ENCODE measurements around the gene NEK6. TPM values are rescaled to one million over a fixed set of nuclear protein-coding genes. Genes with fewer than 3 reads are reported as not detected.
A peak's percentile ranks its signal among the peaks of the same experiment; 100 is the strongest.

The NEK6 gene
- total and polyA plus RNA-seq, 10 of the 15 experiments (the other 5 are each of a cell fraction or from before 2014, with no cell fraction given), result 31.3 to 161 (median 89.2) TPM

DNA sequence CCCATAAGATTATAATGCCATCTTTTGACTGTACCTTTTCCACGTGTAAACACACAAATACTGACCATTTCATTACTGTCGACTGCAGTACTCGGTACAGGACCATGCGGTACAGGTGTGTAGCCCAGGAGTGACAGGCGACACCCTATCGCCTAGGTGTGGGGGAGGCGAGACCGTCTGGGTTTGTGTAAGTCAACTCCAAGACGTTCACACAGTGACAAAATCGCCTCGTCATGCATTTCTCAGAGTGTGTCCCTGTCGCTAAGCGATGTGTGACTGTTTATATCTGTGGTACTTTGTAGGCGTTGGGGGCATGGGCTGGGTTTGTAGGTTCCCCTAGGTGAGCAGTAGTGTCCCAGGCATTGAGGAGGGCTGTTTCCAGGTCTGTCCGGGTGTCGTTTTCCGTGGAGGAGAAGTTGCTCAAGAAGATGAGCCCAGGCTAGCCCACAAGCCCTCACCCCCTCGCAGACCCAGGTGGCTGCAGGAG is 20.3 kb downstream of the NEK6 start:
- FAIRE-seq, result no peak
- ATAC-seq, result no peak
- intact Hi-C loops (cut with micrococcal nuclease; ENCODE audit: unreplicated experiment), result no loop called here
- Histone ChIP-seq H3K27me3 (replicated peaks in 1 of 2; ENCODE audit: control insufficient read depth in 2 of 2, insufficient read depth in 2 of 2, low read length in 1 of 2) (no peaks in the 10 kb centered on the region), H3K79me2 (ENCODE audit: control insufficient read depth, insufficient read depth, low read length) (peaks cover 93% of the 10 kb centered on the region), H4K20me1 (ENCODE audit: control insufficient read depth, insufficient read depth) (peaks cover 13% of the 10 kb centered on the region), H3K4me3 (no peak overlapping the region), H2AFZ (ENCODE audit: control insufficient read depth, low read depth, low read length) (no peak overlapping the region), H3K4me1 (ENCODE audit: control insufficient read depth, insufficient read depth, low read length) (peaks cover 5% of the 10 kb centered on the region; the same call in 1 of the 2 replicates), H3K9me3 (replicated peaks; ENCODE audit: control insufficient read depth, insufficient read depth, low read length) (no peaks in the 10 kb centered on the region; the same call in 2 of the 3 replicates), H3K9ac (ENCODE audit: control insufficient read depth, insufficient read depth, low read length) (no peak overlapping the region), H3K36me3 (ENCODE audit: control insufficient read depth in 2 of 2, insufficient read depth in 2 of 2, low read length in 1 of 2) (peaks cover 16 to 26% of the 10 kb centered on the region in 2 experiments), H3K4me2 (ENCODE audit: control insufficient read depth, insufficient read depth) (no peak overlapping the region), H3K27ac (ENCODE audit: control insufficient read depth, insufficient read depth) (no peak overlapping the region)
- ChIA-PET SMC1A (ENCODE audit: uncharacterized antibody, unreplicated experiment) (no interaction called here), CTCF (interaction anchor here (1.1 kb wide), 1 partner anchor 152 kb away, joined by 4 read pairs; no protein-coding TSS in a partner anchor), RAD21 (ENCODE audit: unreplicated experiment) (no interaction called here), POLR2A (no interaction called here)
- in situ Hi-C loops (cut with MboI), result loop anchor here (25.0 kb wide), 1 partner anchor 141 kb away; no protein-coding TSS in a partner anchor
- TF ChIP-seq, protein P1, sequence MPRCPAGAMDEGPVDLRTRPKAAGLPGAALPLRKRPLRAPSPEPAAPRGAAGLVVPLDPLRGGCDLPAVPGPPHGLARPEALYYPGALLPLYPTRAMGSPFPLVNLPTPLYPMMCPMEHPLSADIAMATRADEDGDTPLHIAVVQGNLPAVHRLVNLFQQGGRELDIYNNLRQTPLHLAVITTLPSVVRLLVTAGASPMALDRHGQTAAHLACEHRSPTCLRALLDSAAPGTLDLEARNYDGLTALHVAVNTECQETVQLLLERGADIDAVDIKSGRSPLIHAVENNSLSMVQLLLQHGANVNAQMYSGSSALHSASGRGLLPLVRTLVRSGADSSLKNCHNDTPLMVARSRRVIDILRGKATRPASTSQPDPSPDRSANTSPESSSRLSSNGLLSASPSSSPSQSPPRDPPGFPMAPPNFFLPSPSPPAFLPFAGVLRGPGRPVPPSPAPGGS (IDR thresholded peaks at IDR 0.05; ENCODE audit: borderline replicate concordance, insufficient read depth, low read depth, low read length, poor library complexity, severe bottlenecking), result peak; percentile 85
- TF ChIP-seq ZNF217 (IDR thresholded peaks at IDR 0.05) (no peak), JUNB (IDR thresholded peaks at IDR 0.05) (no peak), TCF3 (IDR thresholded peaks at IDR 0.05; ENCODE audit: borderline replicate concordance, insufficient read depth, low read depth, low read length) (0 out of 2 replicates have a peak, but pooled peaks have one; percentile 34), STAT3 (IDR thresholded peaks at IDR 0.05; ENCODE audit: low read depth, low read length) (no peak), MTA3 (IDR thresholded peaks at IDR 0.05; ENCODE audit: borderline replicate concordance, low read length) (no peak), BACH1 (IDR thresholded peaks at IDR 0.05; ENCODE audit: borderline replicate concordance) (no peak), FOS (IDR thresholded peaks at IDR 0.05; ENCODE audit: borderline replicate concordance, extremely low read depth, insufficient read length) (no peak), CBFB (IDR thresholded peaks at IDR 0.05; ENCODE audit: low read depth) (no peak)
- TF ChIP-seq, protein P2, sequence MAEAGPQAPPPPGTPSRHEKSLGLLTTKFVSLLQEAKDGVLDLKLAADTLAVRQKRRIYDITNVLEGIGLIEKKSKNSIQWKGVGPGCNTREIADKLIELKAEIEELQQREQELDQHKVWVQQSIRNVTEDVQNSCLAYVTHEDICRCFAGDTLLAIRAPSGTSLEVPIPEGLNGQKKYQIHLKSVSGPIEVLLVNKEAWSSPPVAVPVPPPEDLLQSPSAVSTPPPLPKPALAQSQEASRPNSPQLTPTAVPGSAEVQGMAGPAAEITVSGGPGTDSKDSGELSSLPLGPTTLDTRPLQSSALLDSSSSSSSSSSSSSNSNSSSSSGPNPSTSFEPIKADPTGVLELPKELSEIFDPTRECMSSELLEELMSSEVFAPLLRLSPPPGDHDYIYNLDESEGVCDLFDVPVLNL (IDR thresholded peaks at IDR 0.05; ENCODE audit: low read depth, low read length), result no peak
- TF ChIP-seq, protein P3, sequence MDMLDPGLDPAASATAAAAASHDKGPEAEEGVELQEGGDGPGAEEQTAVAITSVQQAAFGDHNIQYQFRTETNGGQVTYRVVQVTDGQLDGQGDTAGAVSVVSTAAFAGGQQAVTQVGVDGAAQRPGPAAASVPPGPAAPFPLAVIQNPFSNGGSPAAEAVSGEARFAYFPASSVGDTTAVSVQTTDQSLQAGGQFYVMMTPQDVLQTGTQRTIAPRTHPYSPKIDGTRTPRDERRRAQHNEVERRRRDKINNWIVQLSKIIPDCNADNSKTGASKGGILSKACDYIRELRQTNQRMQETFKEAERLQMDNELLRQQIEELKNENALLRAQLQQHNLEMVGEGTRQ (IDR thresholded peaks at IDR 0.05; ENCODE audit: borderline replicate concordance, low read depth, low read length), result no peak
- TF ChIP-seq, protein P4, sequence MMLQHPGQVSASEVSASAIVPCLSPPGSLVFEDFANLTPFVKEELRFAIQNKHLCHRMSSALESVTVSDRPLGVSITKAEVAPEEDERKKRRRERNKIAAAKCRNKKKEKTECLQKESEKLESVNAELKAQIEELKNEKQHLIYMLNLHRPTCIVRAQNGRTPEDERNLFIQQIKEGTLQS (IDR thresholded peaks at IDR 0.05; ENCODE audit: borderline replicate concordance, extremely low read depth, low read depth, low read length), result no peak
- TF ChIP-seq, protein P5, sequence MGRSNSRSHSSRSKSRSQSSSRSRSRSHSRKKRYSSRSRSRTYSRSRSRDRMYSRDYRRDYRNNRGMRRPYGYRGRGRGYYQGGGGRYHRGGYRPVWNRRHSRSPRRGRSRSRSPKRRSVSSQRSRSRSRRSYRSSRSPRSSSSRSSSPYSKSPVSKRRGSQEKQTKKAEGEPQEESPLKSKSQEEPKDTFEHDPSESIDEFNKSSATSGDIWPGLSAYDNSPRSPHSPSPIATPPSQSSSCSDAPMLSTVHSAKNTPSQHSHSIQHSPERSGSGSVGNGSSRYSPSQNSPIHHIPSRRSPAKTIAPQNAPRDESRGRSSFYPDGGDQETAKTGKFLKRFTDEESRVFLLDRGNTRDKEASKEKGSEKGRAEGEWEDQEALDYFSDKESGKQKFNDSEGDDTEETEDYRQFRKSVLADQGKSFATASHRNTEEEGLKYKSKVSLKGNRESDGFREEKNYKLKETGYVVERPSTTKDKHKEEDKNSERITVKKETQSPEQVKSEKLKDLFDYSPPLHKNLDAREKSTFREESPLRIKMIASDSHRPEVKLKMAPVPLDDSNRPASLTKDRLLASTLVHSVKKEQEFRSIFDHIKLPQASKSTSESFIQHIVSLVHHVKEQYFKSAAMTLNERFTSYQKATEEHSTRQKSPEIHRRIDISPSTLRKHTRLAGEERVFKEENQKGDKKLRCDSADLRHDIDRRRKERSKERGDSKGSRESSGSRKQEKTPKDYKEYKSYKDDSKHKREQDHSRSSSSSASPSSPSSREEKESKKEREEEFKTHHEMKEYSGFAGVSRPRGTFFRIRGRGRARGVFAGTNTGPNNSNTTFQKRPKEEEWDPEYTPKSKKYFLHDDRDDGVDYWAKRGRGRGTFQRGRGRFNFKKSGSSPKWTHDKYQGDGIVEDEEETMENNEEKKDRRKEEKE (IDR thresholded peaks at IDR 0.05), result no peak
- no peak for DNase-seq (ENCODE audit: low read depth, low spot score)
- WGBS (ENCODE audit: insufficient coverage, insufficient replicate concordance, low lambda C conversion rate, missing lambda C conversion rate), result 63% methylated on average over 18 of the region's 18 CpGs
- TSS peak; percentile 1 for BruUV-seq (replicated peaks)

All from GM12878 (cell line).